GM23338 (cell line): ENCODE results near the gene TLX1. TPM values are rescaled to one million over a fixed set of nuclear protein-coding genes. Genes with fewer than 3 reads are reported as not detected.

Experiments
- ATAC-seq: fragments of 200-7000 bp; cut with Tn5 transposase; 3 replicates; pipeline ENCODE4 v1.9.1; 2020
- DNase-seq: peaks from one replicate; pipeline ENCODE4 v3.0.0-alpha.2; 2015; ENCODE audit warnings: low spot score
- H2AFZ ChIP-seq: fragments of 200-600 bp; sonication (generic); 2 replicates; pipeline ENCODE4 v1.8.0; 2016; ENCODE audit warnings: antibody characterized with exemption, mild to moderate bottlenecking, moderate library complexity
- H3F3A ChIP-seq: fragments of 200-600 bp; sonication (generic); replicated peaks from 2 replicates; pipeline ENCODE4 v1.8.0; 2017; ENCODE audit warnings: antibody characterized with exemption, mixed run types, low read depth
- H3K27ac ChIP-seq: fragments of 200-600 bp; sonication (generic); 2 replicates; pipeline ENCODE4 v1.6.1; 2016; ENCODE audit warnings: low read depth
- H3K27me3 ChIP-seq: fragments of 200-600 bp; sonication (generic); 2 replicates; pipeline ENCODE4 v1.8.0; 2016; ENCODE audit warnings: mild to moderate bottlenecking, mixed run types, moderate library complexity; ENCODE audit not compliant: insufficient read depth
- H3K36me3 ChIP-seq: fragments of 200-600 bp; sonication (generic); 2 replicates; pipeline ENCODE4 v1.8.0; 2016; ENCODE audit warnings: mild to moderate bottlenecking; ENCODE audit not compliant: insufficient read depth
- H3K4me1 ChIP-seq: fragments of 200-600 bp; sonication (generic); 2 replicates; pipeline ENCODE4 v1.8.0; 2016; ENCODE audit warnings: mild to moderate bottlenecking, moderate library complexity; ENCODE audit not compliant: insufficient read depth
- H3K4me2 ChIP-seq: fragments of 200-600 bp; sonication (generic); 2 replicates; pipeline ENCODE4 v1.7.1; 2017; ENCODE audit warnings: mixed run types
- H3K4me3 ChIP-seq: fragments of 200-600 bp; sonication (generic); 2 replicates; pipeline ENCODE4 v1.6.1; 2016; ENCODE audit warnings: mixed run types
- H3K79me2 ChIP-seq: fragments of 200-600 bp; sonication (generic); replicated peaks from 2 replicates; pipeline ENCODE4 v1.8.0; 2017; ENCODE audit warnings: mild to moderate bottlenecking; ENCODE audit not compliant: insufficient read depth
- H3K9me2 ChIP-seq: fragments of 200-600 bp; sonication (generic); 2 replicates; pipeline ENCODE4 v1.8.0; 2017; ENCODE audit not compliant: insufficient read depth
- H4K20me1 ChIP-seq: fragments of 200-600 bp; sonication (generic); replicated peaks from 2 replicates; pipeline ENCODE4 v1.8.0; 2017; ENCODE audit warnings: mild to moderate bottlenecking; ENCODE audit not compliant: insufficient read depth
- H3K27ac Mint-ChIP-seq: 2 replicates; pipeline ENCODE4 v1.8.0; 2020; ENCODE audit warnings: inconsistent platforms, mild to moderate bottlenecking, moderate library complexity, mixed read lengths
- H3K27me3 Mint-ChIP-seq: 3 replicates; pipeline ENCODE4 v1.8.0; 2022; ENCODE audit warnings: low read depth, mild to moderate bottlenecking, moderate library complexity, mixed read lengths, inconsistent platforms; ENCODE audit not compliant: insufficient read depth, poor library complexity
- H3K36me3 Mint-ChIP-seq: 3 replicates; pipeline ENCODE4 v1.8.0; 2021; ENCODE audit warnings: low read depth, mild to moderate bottlenecking, inconsistent platforms, moderate library complexity, mixed read lengths
- H3K4me1 Mint-ChIP-seq: 3 replicates; pipeline ENCODE4 v1.8.0; 2020; ENCODE audit warnings: mild to moderate bottlenecking, inconsistent platforms, mixed read lengths
- H3K4me3 Mint-ChIP-seq: 3 replicates; pipeline ENCODE4 v1.8.0; 2021; ENCODE audit warnings: moderate library complexity, mild to moderate bottlenecking, inconsistent platforms, mixed read lengths
- H3K9me3 Mint-ChIP-seq: 3 replicates; pipeline ENCODE4 v1.8.0; 2020; ENCODE audit warnings: moderate library complexity, mild to moderate bottlenecking, inconsistent platforms, mixed read lengths
- POLR2AphosphoS5 ChIP-seq: IDR thresholded peaks from 2 replicates; pipeline ENCODE4 v1.6.1; 2016; ENCODE audit warnings: antibody characterized with exemption, low read depth
- REST ChIP-seq: IDR thresholded peaks from one replicate; pipeline ENCODE4 v1.6.1; 2018; ENCODE audit warnings: antibody characterized with exemption; ENCODE audit not compliant: unreplicated experiment
- STAT1 ChIP-seq: IDR thresholded peaks from one replicate; pipeline ENCODE4 v1.6.1; 2016; ENCODE audit warnings: antibody characterized with exemption; ENCODE audit not compliant: unreplicated experiment
- ZNF331 ChIP-seq: fragments of 250-450 bp; sonication (Bioruptor Pico); IDR thresholded peaks from 2 replicates; pipeline ENCODE4 v1.5.0; 2020; ENCODE audit warnings: low read depth, mild to moderate bottlenecking, moderate library complexity
- polyA plus RNA-seq: library from polyadenylated mRNA; unstranded; fragments of >200 nt; fragmentation: Nextera tagmentation; extraction: Ambion mirVana; gene quantifications from 2 replicates; pipeline ENCODE4 v1.2.1, GENCODE V29; 2016
- total RNA-seq: library from RNA; depleted of rRNA; stranded (reverse); fragments of >200 nt; shearing (Covaris generic); gene quantifications from 2 replicates; pipeline ENCODE4 v1.2.3, GENCODE V29; 2014
- TF ChIP-seq, protein P1 (sequence below): fragments of 250-450 bp; sonication (Bioruptor Pico); IDR thresholded peaks from 2 replicates; pipeline ENCODE4 v1.5.0; 2020; ENCODE audit warnings: mild to moderate bottlenecking, moderate library complexity

The TLX1 gene
- total and polyA plus RNA-seq, 2 experiments from 2014 or later: not detected

DNA sequence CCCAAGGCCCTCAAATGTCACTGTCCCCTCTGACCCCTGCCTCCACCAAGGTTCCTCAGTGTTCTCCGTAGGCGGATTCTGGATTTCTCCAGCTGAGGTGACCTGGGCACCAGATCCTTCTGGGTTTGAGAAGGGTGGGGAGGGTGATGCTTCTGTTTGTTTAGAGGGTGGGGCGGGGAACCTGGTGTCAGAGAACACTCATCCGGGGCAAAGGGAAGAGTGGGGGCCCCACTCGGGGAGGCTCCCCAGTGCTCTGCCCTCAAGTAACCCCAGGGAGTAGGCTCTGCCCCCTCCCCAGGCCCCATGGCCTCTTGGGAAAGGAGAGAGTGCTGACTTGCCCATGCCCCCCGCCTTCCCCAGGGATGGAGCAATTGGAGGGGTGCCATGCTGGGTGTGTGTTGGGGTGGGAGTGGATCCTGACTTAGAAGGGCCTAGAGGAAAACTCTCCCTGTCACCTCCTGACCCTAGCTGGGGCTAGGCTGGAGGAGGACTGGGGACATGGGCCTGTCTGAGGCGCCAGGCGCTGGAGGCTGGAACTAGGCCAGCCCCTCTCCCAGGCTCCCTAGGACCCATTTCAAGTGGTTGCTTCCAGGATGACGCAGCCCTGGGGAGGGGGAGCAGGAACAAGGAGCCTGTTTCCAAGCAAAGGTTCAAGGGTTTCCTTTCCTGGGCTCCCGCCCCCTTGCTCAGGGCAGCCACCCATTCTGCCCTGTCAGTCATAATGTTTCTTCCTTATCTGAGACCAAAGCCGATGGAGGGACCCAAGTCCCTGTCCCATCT is 41.4 kb upstream of the TLX1 start:
- Histone ChIP-seq H3K27ac (no peak overlapping the region), H3K4me2 (no peak overlapping the region), H4K20me1 (no peaks in the 10 kb centered on the region), H3K4me1 (peaks cover 6% of the 10 kb centered on the region; the same call in 1 of the 2 replicates), H3K9me2 (no peaks in the 10 kb centered on the region), H3K4me3 (no peak overlapping the region), H2AFZ (no peak overlapping the region), H3K36me3 (no peaks in the 10 kb centered on the region), H3F3A (no peaks in the 10 kb centered on the region), H3K79me2 (no peaks in the 10 kb centered on the region), H3K27me3 (0 out of 2 replicates have a peak, but pooled peaks cover 7% of the 10 kb centered on the region)
- Mint-ChIP-seq H3K4me3 (no peak overlapping the region), H3K4me1 (peaks cover 14% of the 10 kb centered on the region), H3K36me3 (no peaks in the 10 kb centered on the region), H3K27ac (no peak overlapping the region), H3K9me3 (no peaks in the 10 kb centered on the region), H3K27me3 (peaks cover 20% of the 10 kb centered on the region)
- no peak for DNase-seq
- no peak for ATAC-seq
- no peak for TF ChIP-seq REST
- no peak for TF ChIP-seq POLR2AphosphoS5
- no peak for TF ChIP-seq STAT1
- TF ChIP-seq, protein P1, sequence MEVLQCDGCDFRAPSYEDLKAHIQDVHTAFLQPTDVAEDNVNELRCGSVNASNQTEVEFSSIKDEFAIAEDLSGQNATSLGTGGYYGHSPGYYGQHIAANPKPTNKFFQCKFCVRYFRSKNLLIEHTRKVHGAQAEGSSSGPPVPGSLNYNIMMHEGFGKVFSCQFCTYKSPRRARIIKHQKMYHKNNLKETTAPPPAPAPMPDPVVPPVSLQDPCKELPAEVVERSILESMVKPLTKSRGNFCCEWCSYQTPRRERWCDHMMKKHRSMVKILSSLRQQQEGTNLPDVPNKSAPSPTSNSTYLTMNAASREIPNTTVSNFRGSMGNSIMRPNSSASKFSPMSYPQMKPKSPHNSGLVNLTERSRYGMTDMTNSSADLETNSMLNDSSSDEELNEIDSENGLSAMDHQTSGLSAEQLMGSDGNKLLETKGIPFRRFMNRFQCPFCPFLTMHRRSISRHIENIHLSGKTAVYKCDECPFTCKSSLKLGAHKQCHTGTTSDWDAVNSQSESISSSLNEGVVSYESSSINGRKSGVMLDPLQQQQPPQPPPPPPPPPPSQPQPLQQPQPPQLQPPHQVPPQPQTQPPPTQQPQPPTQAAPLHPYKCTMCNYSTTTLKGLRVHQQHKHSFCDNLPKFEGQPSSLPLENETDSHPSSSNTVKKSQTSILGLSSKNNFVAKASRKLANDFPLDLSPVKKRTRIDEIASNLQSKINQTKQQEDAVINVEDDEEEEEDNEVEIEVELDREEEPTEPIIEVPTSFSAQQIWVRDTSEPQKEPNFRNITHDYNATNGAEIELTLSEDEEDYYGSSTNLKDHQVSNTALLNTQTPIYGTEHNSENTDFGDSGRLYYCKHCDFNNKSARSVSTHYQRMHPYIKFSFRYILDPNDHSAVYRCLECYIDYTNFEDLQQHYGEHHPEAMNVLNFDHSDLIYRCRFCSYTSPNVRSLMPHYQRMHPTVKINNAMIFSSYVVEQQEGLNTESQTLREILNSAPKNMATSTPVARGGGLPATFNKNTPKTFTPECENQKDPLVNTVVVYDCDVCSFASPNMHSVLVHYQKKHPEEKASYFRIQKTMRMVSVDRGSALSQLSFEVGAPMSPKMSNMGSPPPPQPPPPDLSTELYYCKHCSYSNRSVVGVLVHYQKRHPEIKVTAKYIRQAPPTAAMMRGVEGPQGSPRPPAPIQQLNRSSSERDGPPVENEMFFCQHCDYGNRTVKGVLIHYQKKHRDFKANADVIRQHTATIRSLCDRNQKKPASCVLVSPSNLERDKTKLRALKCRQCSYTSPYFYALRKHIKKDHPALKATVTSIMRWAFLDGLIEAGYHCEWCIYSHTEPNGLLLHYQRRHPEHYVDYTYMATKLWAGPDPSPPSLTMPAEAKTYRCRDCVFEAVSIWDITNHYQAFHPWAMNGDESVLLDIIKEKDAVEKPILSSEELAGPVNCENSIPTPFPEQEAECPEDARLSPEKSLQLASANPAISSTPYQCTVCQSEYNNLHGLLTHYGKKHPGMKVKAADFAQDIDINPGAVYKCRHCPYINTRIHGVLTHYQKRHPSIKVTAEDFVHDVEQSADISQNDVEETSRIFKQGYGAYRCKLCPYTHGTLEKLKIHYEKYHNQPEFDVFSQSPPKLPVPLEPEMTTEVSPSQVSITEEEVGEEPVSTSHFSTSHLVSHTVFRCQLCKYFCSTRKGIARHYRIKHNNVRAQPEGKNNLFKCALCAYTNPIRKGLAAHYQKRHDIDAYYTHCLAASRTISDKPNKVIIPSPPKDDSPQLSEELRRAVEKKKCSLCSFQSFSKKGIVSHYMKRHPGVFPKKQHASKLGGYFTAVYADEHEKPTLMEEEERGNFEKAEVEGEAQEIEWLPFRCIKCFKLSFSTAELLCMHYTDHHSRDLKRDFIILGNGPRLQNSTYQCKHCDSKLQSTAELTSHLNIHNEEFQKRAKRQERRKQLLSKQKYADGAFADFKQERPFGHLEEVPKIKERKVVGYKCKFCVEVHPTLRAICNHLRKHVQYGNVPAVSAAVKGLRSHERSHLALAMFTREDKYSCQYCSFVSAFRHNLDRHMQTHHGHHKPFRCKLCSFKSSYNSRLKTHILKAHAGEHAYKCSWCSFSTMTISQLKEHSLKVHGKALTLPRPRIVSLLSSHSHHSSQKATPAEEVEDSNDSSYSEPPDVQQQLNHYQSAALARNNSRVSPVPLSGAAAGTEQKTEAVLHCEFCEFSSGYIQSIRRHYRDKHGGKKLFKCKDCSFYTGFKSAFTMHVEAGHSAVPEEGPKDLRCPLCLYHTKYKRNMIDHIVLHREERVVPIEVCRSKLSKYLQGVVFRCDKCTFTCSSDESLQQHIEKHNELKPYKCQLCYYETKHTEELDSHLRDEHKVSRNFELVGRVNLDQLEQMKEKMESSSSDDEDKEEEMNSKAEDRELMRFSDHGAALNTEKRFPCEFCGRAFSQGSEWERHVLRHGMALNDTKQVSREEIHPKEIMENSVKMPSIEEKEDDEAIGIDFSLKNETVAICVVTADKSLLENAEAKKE: no peak
- no peak for TF ChIP-seq ZNF331 (CRISPR knock-in tag)
